Karpas-422 (cell line): Measurements from ENCODE around the gene DENR. TPM values are rescaled to one million over a fixed set of nuclear protein-coding genes. Genes with fewer than 3 reads are reported as not detected.

Experiments used
- DNase-seq: peaks from one replicate; pipeline ENCODE4 v3.0.0-alpha.2; 2015
- H2AFZ ChIP-seq: fragments of 200-600 bp; sonication (generic); 2 replicates; pipeline ENCODE4 v1.6.1; 2014; ENCODE audit warnings: antibody characterized with exemption, low read length, mixed read lengths
- H3K27ac ChIP-seq: fragments of 200-600 bp; sonication (generic); 2 replicates; pipeline ENCODE4 v1.5.1; 2014; ENCODE audit warnings: mild to moderate bottlenecking, low read length, moderate library complexity
- H3K27me3 ChIP-seq: fragments of 200-600 bp; sonication (generic); 2 replicates; pipeline ENCODE4 v1.6.1; 2014; ENCODE audit warnings: low read length, mixed read lengths
- H3K36me3 ChIP-seq: fragments of 200-600 bp; sonication (generic); 2 replicates; pipeline ENCODE4 v1.6.1; 2014; ENCODE audit warnings: low read length, mixed read lengths; ENCODE audit not compliant: insufficient read depth
- H3K4me1 ChIP-seq: fragments of 200-600 bp; sonication (generic); 2 replicates; pipeline ENCODE4 v1.6.1; 2014; ENCODE audit warnings: mild to moderate bottlenecking, low read length, mixed read lengths
- H3K4me2 ChIP-seq: fragments of 200-600 bp; sonication (generic); 2 replicates; pipeline ENCODE4 v1.6.1; 2014; ENCODE audit warnings: low read length, low read depth, mild to moderate bottlenecking; ENCODE audit not compliant: poor library complexity, severe bottlenecking
- H3K4me3 ChIP-seq: fragments of 200-600 bp; sonication (generic); 2 replicates; pipeline ENCODE4 v1.5.1; 2014; ENCODE audit warnings: mild to moderate bottlenecking, antibody characterized with exemption, low read length, mixed read lengths
- H3K79me2 ChIP-seq: fragments of 200-600 bp; sonication (generic); 2 replicates; pipeline ENCODE4 v1.6.1; 2014; ENCODE audit warnings: mild to moderate bottlenecking, low read length, mixed read lengths
- H3K9ac ChIP-seq: fragments of 200-600 bp; sonication (generic); 2 replicates; pipeline ENCODE4 v1.6.0; 2014; ENCODE audit warnings: low read length
- H3K9me2 ChIP-seq: fragments of 200-600 bp; sonication (generic), shearing (Covaris generic); replicated peaks from 2 replicates; pipeline ENCODE4 v1.6.0; 2014; ENCODE audit warnings: mild to moderate bottlenecking, low read length, moderate library complexity; ENCODE audit not compliant: insufficient read depth
- H3K9me3 ChIP-seq: fragments of 300-700, 200-600 bp; sonication (generic); 2 replicates; pipeline ENCODE4 v1.6.1; 2014; ENCODE audit warnings: low read length, mixed read lengths
- H4K20me1 ChIP-seq: fragments of 200-600 bp; sonication (generic); 2 replicates; pipeline ENCODE4 v1.6.1; 2014; ENCODE audit warnings: mild to moderate bottlenecking, antibody characterized with exemption, low read length, low read depth; ENCODE audit not compliant: insufficient read depth
- total RNA-seq: library from RNA; depleted of rRNA; stranded (reverse); fragments of >200 nt; shearing (Covaris generic); gene quantifications from 2 replicates; pipeline ENCODE4 v1.2.3, GENCODE V29; 2014; ENCODE audit warnings: low replicate concordance

Gene DENR
- total RNA-seq, 1 experiment from 2014 or later = 72.8 TPM

DNA sequence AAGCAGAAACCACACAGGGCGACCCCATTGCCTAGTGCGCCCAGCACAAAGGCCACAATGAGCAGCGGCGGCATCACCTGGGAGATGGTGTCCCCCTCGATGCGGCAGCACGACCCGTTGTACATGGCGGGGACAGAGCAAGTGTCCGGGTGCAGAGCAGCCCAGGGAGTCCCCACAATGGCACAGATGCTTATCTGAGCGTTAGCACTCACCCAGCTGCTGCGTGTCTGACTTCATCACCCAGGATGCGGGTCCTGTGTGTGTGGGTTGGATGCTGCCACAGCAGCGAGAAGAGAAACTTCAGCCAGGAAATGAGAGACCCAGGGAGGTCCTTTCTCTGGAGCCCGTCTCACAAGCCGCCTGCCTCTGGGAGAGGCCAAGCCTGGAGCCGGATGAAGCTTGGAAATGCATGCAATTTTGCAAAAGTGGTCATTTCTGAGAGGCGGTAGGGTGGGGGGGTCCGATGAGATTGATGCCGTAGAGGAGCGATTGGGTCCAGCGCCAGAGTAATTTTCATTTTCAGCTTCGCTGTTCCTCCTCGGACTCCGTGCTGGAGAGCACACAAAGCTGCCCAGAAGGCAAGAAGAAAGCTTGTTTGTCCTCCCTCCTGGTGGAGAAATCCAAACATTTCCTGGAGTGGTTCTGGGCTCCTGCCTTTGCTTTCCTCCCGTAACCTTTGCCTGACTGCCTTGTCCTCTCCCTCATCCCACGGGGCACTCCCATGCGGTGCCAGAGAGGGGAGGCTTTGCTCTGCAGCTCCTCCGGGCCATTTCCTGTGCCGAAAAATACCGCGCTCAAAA is 22.2 kb upstream of the DENR start, which contains the start of gene HCAR1:
TSS of gene HCAR1 (minus strand) at position 630 of the 800 bp plus-strand sequence. CDS start at position 125, 505 bp downstream.
- Histone ChIP-seq H3K9me2 (no peaks in the 10 kb centered on the region), H3K27ac (no peak within 1 kb of the TSS), H3K27me3 (no peaks in the 10 kb centered on the region), H3K36me3 (no peaks in the 10 kb centered on the region), H3K4me3 (no peak within 1 kb of the TSS), H2AFZ (no peak within 1 kb of the TSS), H3K9ac (no peak within 1 kb of the TSS), H3K4me1 (peaks cover 20% of the 10 kb centered on the region), H3K79me2 (no peaks in the 10 kb centered on the region), H3K4me2 (no peak within 1 kb of the TSS), H3K9me3 (no peaks in the 10 kb centered on the region), H4K20me1 (no peaks in the 10 kb centered on the region)
- DNase-seq = no peak

DNA sequence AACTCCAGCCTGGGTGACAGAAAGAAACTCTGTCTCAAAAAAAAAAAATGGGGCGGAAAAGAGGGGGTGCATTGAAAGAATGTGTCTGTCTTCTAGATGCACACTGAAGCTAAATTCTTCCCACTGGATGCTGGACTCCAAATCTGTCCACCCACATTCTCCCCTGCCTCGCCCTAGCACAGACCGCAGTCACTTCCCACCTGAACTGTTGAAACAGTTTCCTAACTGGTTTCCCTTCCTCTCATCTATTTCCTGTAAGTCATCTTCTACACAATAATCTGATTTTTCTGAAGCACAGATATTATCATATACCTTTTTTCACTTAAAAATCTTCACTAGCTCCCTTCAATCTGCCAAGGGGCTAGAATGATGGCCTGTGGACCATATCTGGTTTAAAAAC is 20.5 kb upstream of the DENR start:
- Histone ChIP-seq H3K9me3 (no peaks in the 10 kb centered on the region), H3K79me2 (no peaks in the 10 kb centered on the region), H3K4me3 (no peak overlapping the region), H3K27me3 (no peaks in the 10 kb centered on the region), H3K4me1 (peaks cover 9% of the 10 kb centered on the region), H2AFZ (no peak overlapping the region), H3K4me2 (no peak overlapping the region), H3K9me2 (no peaks in the 10 kb centered on the region), H3K27ac (no peak overlapping the region), H3K36me3 (no peaks in the 10 kb centered on the region), H3K9ac (no peak overlapping the region), H4K20me1 (no peaks in the 10 kb centered on the region)
- no peak for DNase-seq

DNA sequence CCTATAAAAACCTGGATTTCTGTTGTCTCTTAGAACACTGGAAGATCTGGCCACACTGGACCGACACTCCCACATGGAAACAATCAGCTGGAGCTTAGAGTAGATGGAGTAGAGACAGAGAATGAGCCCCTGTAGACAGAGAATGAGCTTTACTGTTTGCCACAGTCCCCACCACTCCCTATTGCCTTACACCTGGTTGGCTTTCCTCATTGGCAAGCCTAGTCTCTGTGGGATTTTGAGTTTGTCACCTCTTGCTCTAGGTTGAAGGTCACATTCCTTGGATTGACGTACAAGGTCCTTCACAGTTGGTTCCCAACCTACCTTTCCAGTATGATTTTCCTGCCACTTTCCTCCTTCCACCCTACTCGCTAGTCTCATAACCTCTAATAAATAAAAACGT is 20.0 kb upstream of the DENR start:
- peak; percentile 31 for DNase-seq
- Histone ChIP-seq H3K27ac (no peak overlapping the region), H3K9me3 (no peaks in the 10 kb centered on the region), H3K79me2 (no peaks in the 10 kb centered on the region), H2AFZ (no peak overlapping the region), H3K36me3 (no peaks in the 10 kb centered on the region), H3K4me1 (peaks cover 9% of the 10 kb centered on the region), H3K4me3 (no peak overlapping the region), H3K27me3 (no peaks in the 10 kb centered on the region), H3K9ac (no peak overlapping the region), H4K20me1 (no peaks in the 10 kb centered on the region), H3K9me2 (no peaks in the 10 kb centered on the region), H3K4me2 (no peak overlapping the region)

DNA sequence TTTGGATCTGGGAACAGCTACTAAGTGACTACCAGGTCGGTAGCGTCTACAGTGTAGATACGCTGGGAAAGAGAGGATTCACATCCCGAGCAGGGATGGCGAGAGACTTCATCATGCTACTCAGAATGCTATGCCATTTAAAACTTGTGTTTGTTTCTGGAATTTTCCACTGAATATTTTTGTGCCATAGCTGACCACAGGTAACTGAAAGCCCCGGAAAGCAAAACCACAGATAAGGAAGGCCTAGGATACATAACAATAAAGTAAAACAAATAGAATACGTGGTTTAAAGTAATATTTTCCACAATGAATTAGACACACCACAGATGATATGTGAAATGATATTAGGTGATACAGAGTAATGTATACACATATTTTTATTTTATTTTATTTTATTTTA is 14.1 kb upstream of the DENR start:
- H3K36me3 ChIP-seq = no peaks in the 10 kb centered on the region
- no peaks in the 10 kb centered on the region for H3K9me2 ChIP-seq
- no peak overlapping the region for H2AFZ ChIP-seq
- no peaks in the 10 kb centered on the region for H3K79me2 ChIP-seq
- no peak overlapping the region for H3K9ac ChIP-seq
- H3K9me3 ChIP-seq = no peaks in the 10 kb centered on the region
- H4K20me1 ChIP-seq = no peaks in the 10 kb centered on the region
- no peak overlapping the region for H3K27ac ChIP-seq
- no peak overlapping the region for H3K4me3 ChIP-seq
- H3K4me1 ChIP-seq = peaks cover 5% of the 10 kb centered on the region
- H3K27me3 ChIP-seq = no peaks in the 10 kb centered on the region
- no peak overlapping the region for H3K4me2 ChIP-seq
- DNase-seq = no peak

DNA sequence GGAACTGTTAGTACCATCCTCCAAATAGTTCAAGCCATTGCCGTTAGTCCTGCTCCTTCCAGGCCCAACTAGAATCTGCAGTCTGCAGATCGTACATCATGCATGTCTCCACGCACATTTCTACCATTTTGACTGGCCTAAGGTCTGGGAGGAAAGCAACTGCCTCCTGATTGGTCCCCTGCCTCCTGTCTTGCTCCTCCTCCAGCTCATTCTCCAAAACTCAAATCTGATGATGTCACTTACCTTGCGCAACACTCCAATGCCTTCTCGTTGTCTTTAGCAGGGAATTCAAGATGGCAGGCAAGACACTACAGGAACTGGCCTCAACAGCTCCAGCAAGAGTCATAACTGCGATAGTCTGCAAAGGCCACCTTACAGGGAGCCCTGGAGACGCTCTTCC is 12.3 kb upstream of the DENR start:
- Histone ChIP-seq H3K36me3 (no peaks in the 10 kb centered on the region), H3K4me3 (no peak overlapping the region), H3K4me2 (no peak overlapping the region), H3K9me2 (no peaks in the 10 kb centered on the region), H3K9ac (no peak overlapping the region), H3K27ac (no peak overlapping the region), H3K4me1 (no peaks in the 10 kb centered on the region), H3K27me3 (no peaks in the 10 kb centered on the region), H2AFZ (no peak overlapping the region), H3K9me3 (no peaks in the 10 kb centered on the region), H4K20me1 (no peaks in the 10 kb centered on the region), H3K79me2 (no peaks in the 10 kb centered on the region)
- DNase-seq = peak; percentile 38

DNA sequence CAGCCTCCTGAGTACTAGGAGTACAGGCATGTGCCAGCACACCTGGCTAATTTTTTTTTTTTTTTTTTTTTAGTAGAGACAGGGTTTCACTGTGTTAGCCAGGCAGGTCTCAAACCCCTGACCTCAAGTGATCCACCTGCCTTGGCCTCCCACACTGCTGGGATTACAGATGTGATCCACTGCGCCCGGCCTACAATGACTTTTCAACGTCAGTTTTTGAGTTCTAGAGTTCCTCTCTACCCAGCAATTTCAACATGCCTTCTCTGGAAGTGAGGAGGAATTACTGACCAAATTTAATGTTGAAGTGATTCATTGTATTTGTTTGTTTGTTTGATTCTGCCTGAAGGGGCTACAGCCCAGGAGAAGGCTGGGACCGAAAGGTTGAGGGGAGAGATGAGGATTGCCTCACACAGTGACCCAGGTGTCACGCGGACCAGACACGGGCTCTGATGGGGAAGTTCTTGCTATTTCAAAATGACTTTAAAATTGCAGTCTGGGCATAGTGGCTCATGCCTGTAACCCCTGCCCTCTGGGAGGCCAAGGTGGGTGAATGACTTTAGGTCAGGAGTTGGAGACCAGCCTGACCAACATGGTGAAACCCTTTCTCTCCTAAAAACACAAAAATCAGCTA is 8.6 kb upstream of the DENR start:
- H3K9ac ChIP-seq = no peak overlapping the region
- no peaks in the 10 kb centered on the region for H3K36me3 ChIP-seq
- H2AFZ ChIP-seq = no peak overlapping the region
- no peaks in the 10 kb centered on the region for H3K9me3 ChIP-seq
- peak; percentile 36 for DNase-seq
- H3K9me2 ChIP-seq = no peaks in the 10 kb centered on the region
- H3K4me1 ChIP-seq = no peaks in the 10 kb centered on the region
- H4K20me1 ChIP-seq = no peaks in the 10 kb centered on the region
- H3K27me3 ChIP-seq = no peaks in the 10 kb centered on the region
- H3K4me3 ChIP-seq = no peak overlapping the region
- H3K27ac ChIP-seq = no peak overlapping the region
- H3K79me2 ChIP-seq = no peaks in the 10 kb centered on the region
- H3K4me2 ChIP-seq = no peak overlapping the region

DNA sequence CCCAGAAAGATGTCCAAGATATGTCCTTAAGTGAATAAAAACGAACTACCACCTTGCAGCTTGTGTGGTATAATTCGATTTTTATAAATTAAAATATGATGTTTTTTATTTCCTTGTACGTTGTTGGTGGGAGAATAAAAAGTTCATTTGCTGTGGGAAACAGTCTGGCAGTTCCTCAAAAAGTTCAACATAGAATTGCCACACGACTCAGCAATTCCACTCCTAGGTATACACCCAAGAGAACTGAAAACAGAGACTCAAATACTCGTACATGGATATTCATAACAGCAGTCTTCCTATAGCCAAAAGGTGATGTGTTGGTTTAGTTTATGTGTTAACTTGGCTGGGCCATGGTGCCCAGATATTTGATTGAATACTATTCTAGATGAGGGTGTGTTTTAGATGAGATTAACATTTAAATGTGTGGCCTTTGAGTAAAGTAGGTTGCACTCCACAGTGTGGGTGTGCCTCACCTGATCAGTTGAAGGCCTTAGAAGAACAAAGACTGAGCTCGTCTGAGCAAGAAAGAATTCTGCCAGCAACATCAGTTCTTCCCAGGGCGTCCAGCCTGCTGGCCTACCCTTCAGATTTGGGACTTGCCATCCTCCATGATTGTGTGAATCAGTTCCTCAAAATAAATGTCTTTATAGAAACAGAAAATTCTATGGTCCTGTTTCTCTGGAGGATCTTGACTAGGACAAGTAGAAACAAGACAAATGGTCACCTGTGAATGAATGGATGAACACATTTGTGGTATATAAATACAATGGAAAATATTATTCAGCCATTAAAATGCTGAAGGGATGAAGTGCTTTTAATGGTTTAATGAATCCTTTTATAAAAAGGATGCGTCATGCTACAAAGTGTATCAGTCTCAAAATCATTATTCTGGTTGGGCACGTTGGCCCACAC is 5.1 kb upstream of the DENR start:
- no peaks in the 10 kb centered on the region for H3K9me2 ChIP-seq
- no peaks in the 10 kb centered on the region for H4K20me1 ChIP-seq
- H3K4me2 ChIP-seq = no peak overlapping the region
- no peaks in the 10 kb centered on the region for H3K9me3 ChIP-seq
- H3K27ac ChIP-seq = no peak overlapping the region
- no peak overlapping the region for H2AFZ ChIP-seq
- H3K36me3 ChIP-seq = no peaks in the 10 kb centered on the region
- peaks cover 17% of the 10 kb centered on the region for H3K4me1 ChIP-seq
- H3K27me3 ChIP-seq = no peaks in the 10 kb centered on the region
- DNase-seq = no peak
- H3K9ac ChIP-seq = no peak overlapping the region
- no peak overlapping the region for H3K4me3 ChIP-seq
- no peaks in the 10 kb centered on the region for H3K79me2 ChIP-seq
